ENCODE data around the gene COLEC11.

The COLEC11 gene

GRCh38 chr2:3585261-3586109 is 9.4 kb upstream of the COLEC11 start:
- DNase-seq = no peak

GRCh38 chr2:3586220-3586619 is 8.7 kb upstream of the COLEC11 start:
- DNase-seq = no peak

GRCh38 chr2:3587021-3587420 is 7.9 kb upstream of the COLEC11 start:
- no peak for DNase-seq

- no peak for DNase-seq
These were observed 7.5 kb upstream of the COLEC11 start for GRCh38 chr2:3587432-3587831.

- no peak for DNase-seq
These were observed 6.8 kb upstream of the COLEC11 start for GRCh38 chr2:3588084-3588483.

GRCh38 chr2:3589086-3589485 is 5.8 kb upstream of the COLEC11 start:
- DNase-seq = no peak

- no peak for DNase-seq
These were observed 492 bp downstream of the COLEC11 start for GRCh38 chr2:3595404-3595803.

- no peak for DNase-seq
These were observed 1.1 kb downstream of the COLEC11 start for GRCh38 chr2:3595985-3596384.

- DNase-seq = no peak
These were observed 2.0 kb downstream of the COLEC11 start for GRCh38 chr2:3596901-3597417.

- no peak for DNase-seq
These were observed 2.7 kb downstream of the COLEC11 start for GRCh38 chr2:3597567-3597966.

GRCh38 chr2:3598197-3598910 is 3.4 kb downstream of the COLEC11 start:
- no peak for DNase-seq

- no peak for DNase-seq
These were observed 4.3 kb downstream of the COLEC11 start for GRCh38 chr2:3598912-3599854.

- DNase-seq = no peak
These were observed 5.4 kb downstream of the COLEC11 start for GRCh38 chr2:3600256-3600855.

GRCh38 chr2:3601561-3602271 is 6.8 kb downstream of the COLEC11 start:
- no peak for DNase-seq

GRCh38 chr2:3602553-3603339 is 7.8 kb downstream of the COLEC11 start:
- no peak for DNase-seq

- DNase-seq = no peak
These were observed 8.8 kb downstream of the COLEC11 start for GRCh38 chr2:3603536-3604206.

GRCh38 chr2:3604207-3604877 is 9.4 kb downstream of the COLEC11 start:
- DNase-seq = no peak

- peak; percentile 95 for DNase-seq
These were observed 10.4 kb downstream of the COLEC11 start for GRCh38 chr2:3604991-3605961.

- no peak for DNase-seq
These were observed 11.1 kb downstream of the COLEC11 start for GRCh38 chr2:3606028-3606369.
